ENCODE data around the gene KRTAP2-3. TPM values are rescaled to one million over a fixed set of nuclear protein-coding genes. Genes with fewer than 3 reads are reported as not detected.
"Not testable (repeated sequence)": the region's sequence is repeated elsewhere in the genome, so short reads cannot be mapped to it uniquely, and the experiment has no call there.

KRTAP2-3 gene
- 10 to 100 TPM in 1 of 4 donors, under 1 TPM in 1, not detected in 2; 0.64 to 10.8 TPM for total RNA-seq

GRCh38 chr17:41060052-41060604, at the start of gene KRTAP2-3:
TSS of gene KRTAP2-3 (minus strand) at chr17:41060114. CDS start at chr17:41060050, 64 bp downstream.
- TF ChIP-seq CTCF (IDR thresholded peaks at IDR 0.05) (no peak), EP300 (IDR thresholded peaks at IDR 0.05) (no peak), POLR2A (IDR thresholded peaks at IDR 0.05) (no peak), POLR2AphosphoS5 (IDR thresholded peaks at IDR 0.05) (no peak)
- no peak within 1 kb of the TSS for H3K27ac ChIP-seq

GRCh38 chr17:41108728-41109386, 48.9 kb upstream of the KRTAP2-3 start:
- H3K9me3 ChIP-seq; H3K4me3 ChIP-seq; DNase-seq (ENCODE audit: low spot score in 2 of 2); H3K4me1 ChIP-seq; H3K36me3 ChIP-seq; H3K27ac ChIP-seq; H3K27me3 ChIP-seq: not testable (repeated sequence)
- WGBS: 0% methylated on average over 1 of the region's 1 CpG

More at GRCh38 chr17:41060052-41060604, at the start of gene KRTAP2-3:
- WGBS: 68% methylated on average over 5 of the region's 6 CpGs
- Histone ChIP-seq H3K4me3 (no peak within 1 kb of the TSS), H3K9me3 (no peaks in the 10 kb centered on the region), H3K27me3 (peaks cover 4% of the 10 kb centered on the region), H3K4me1 (no peaks in the 10 kb centered on the region), H3K36me3 (no peaks in the 10 kb centered on the region)
- no peak for DNase-seq (ENCODE audit: low spot score in 2 of 2)

GRCh38 chr17:41107941-41108450, 48.1 kb upstream of the KRTAP2-3 start:
- no peaks in the 10 kb centered on the region for H3K36me3 ChIP-seq
- TF ChIP-seq POLR2A (IDR thresholded peaks at IDR 0.05) (no peak), CTCF (IDR thresholded peaks at IDR 0.05) (no peak), POLR2AphosphoS5 (IDR thresholded peaks at IDR 0.05) (no peak), EP300 (IDR thresholded peaks at IDR 0.05) (no peak)
- DNase-seq (ENCODE audit: low spot score in 2 of 2): no peak
- 89% methylated on average over 1 of the region's 1 CpG for WGBS
- H3K27me3 ChIP-seq: no peaks in the 10 kb centered on the region
- H3K9me3 ChIP-seq: no peaks in the 10 kb centered on the region
- no peak overlapping the region for H3K4me3 ChIP-seq
- H3K27ac ChIP-seq: no peak overlapping the region
- no peaks in the 10 kb centered on the region for H3K4me1 ChIP-seq

- not testable (repeated sequence) for H3K4me1 ChIP-seq; H3K36me3 ChIP-seq; DNase-seq (ENCODE audit: low spot score in 2 of 2); H3K4me3 ChIP-seq; H3K9me3 ChIP-seq; H3K27me3 ChIP-seq; H3K27ac ChIP-seq
- 100% methylated on average over 1 of the region's 10 CpGs for WGBS
These were observed 45.4 kb upstream of the KRTAP2-3 start, which contains the start of gene KRTAP4-9 for GRCh38 chr17:41105347-41105746. TSS of gene KRTAP4-9 (plus strand) at chr17:41105389. CDS start at chr17:41105389, 0 bp downstream.

GRCh38 chr17:41104386-41105038, 44.6 kb upstream of the KRTAP2-3 start:
- H3K36me3 ChIP-seq; H3K4me1 ChIP-seq; H3K4me3 ChIP-seq; H3K27me3 ChIP-seq; H3K9me3 ChIP-seq; H3K27ac ChIP-seq; DNase-seq (ENCODE audit: low spot score in 2 of 2): not testable (repeated sequence)
- 64% methylated on average over 2 of the region's 2 CpGs for WGBS

GRCh38 chr17:41103896-41104295, 44.0 kb upstream of the KRTAP2-3 start:
- Histone ChIP-seq H3K9me3 (no peaks in the 10 kb centered on the region), H3K36me3 (no peaks in the 10 kb centered on the region), H3K27me3 (no peaks in the 10 kb centered on the region), H3K4me3 (no peak overlapping the region), H3K4me1 (no peaks in the 10 kb centered on the region), H3K27ac (no peak overlapping the region)
- TF ChIP-seq POLR2AphosphoS5 (IDR thresholded peaks at IDR 0.05): no peak
- no peak for TF ChIP-seq CTCF (IDR thresholded peaks at IDR 0.05)
- TF ChIP-seq POLR2A (IDR thresholded peaks at IDR 0.05): no peak
- TF ChIP-seq EP300 (IDR thresholded peaks at IDR 0.05): no peak
- DNase-seq (ENCODE audit: low spot score in 2 of 2): no peak
- 95% methylated on average over 1 of the region's 1 CpG for WGBS
